Esophagus muscularis mucosa (tissue), 4 donors: ENCODE data around the gene TMED1. TPM values are rescaled to one million over a fixed set of nuclear protein-coding genes. Genes with fewer than 3 reads are reported as not detected.

ENCODE experiments used
- DNase-seq: peaks from one replicate; pipeline ENCODE4 v3.0.0-alpha.2; 2017; ENCODE audit errors: extremely low spot score
- H3K27ac ChIP-seq, 4 donors: fragments of 200-600 bp; sonication (generic); replicated peaks in 1 of 4; 1 replicate in 3 of 4; 2 replicates in 1 of 4; pipeline ENCODE4 v1.5.1; 2016 to 2019; ENCODE audit warnings: mild to moderate bottlenecking in 1 of 4
- H3K27me3 ChIP-seq, 4 donors: fragments of 200-600 bp; sonication (generic); one replicate each; pipeline versions ENCODE4 v1.5.1 to v1.6.0; 2016 to 2019
- H3K36me3 ChIP-seq, 4 donors: fragments of 200-600 bp; sonication (generic); one replicate each; pipeline ENCODE4 v1.5.1; 2016 to 2019
- H3K4me1 ChIP-seq, 4 donors: fragments of 200-600 bp; sonication (generic); one replicate each; pipeline ENCODE4 v1.5.1; 2016 to 2019
- H3K4me3 ChIP-seq, 4 donors: fragments of 200-600 bp; sonication (generic); 1 replicate in 2 of 4; 2 replicates in 2 of 4; pipeline ENCODE4 v1.5.1; 2016 to 2019; ENCODE audit warnings: mild to moderate bottlenecking in 4 of 4, moderate library complexity in 1 of 4
- H3K9me3 ChIP-seq, 4 donors: fragments of 200-600 bp; sonication (generic); 1 replicate in 3 of 4; 2 replicates in 1 of 4; pipeline ENCODE4 v1.5.1; 2016 to 2019
- CTCF ChIP-seq, 3 experiments: fragments of 200-600 bp in 2 of 3; fragments of 450-650 bp in 1 of 3; sonication (generic) in 2 of 3; IDR thresholded peaks; one replicate each; pipeline ENCODE4 v1.5.1; 2017 to 2019; ENCODE audit warnings: antibody characterized with exemption in 3 of 3, mild to moderate bottlenecking in 2 of 3, moderate library complexity in 1 of 3
- EP300 ChIP-seq: sonication (generic); formaldehyde crosslinking; IDR thresholded peaks from one replicate; pipeline ENCODE4 v1.6.1; 2017; ENCODE audit warnings: antibody characterized with exemption
- POLR2A ChIP-seq: fragments of 450-650 bp; IDR thresholded peaks from one replicate; pipeline ENCODE4 v1.6.1; 2017; ENCODE audit warnings: antibody characterized with exemption, moderate library complexity, mild to moderate bottlenecking, low read depth
- POLR2AphosphoS5 ChIP-seq, 2 donors: sonication (generic); formaldehyde crosslinking; IDR thresholded peaks; one replicate each; pipeline ENCODE4 v1.6.1; 2017; ENCODE audit warnings: antibody characterized with exemption in 2 of 2
- WGBS: methylation state at CpG from one replicate; pipeline ENCODE4 v1.1.5; 2018; 5-methylcytosine and 5-hydroxymethylcytosine counted together
- intact Hi-C: fragments of 100-400 bp; cut with DNase I; formaldehyde crosslinking; loops from one replicate; pipeline ENCODE4 v1.15.1; 2023
- total RNA-seq, 4 donors: library from RNA; depleted of rRNA; stranded (reverse); fragments of >200 nt; gene quantifications; one replicate each; pipeline versions ENCODE4 v1.1.0 to v1.2.1, GENCODE V29; 2016

TMED1 gene
- total RNA-seq, 4 donors from 2014 or later = 18.7 to 29.5 (median 27.7) TPM

DNA sequence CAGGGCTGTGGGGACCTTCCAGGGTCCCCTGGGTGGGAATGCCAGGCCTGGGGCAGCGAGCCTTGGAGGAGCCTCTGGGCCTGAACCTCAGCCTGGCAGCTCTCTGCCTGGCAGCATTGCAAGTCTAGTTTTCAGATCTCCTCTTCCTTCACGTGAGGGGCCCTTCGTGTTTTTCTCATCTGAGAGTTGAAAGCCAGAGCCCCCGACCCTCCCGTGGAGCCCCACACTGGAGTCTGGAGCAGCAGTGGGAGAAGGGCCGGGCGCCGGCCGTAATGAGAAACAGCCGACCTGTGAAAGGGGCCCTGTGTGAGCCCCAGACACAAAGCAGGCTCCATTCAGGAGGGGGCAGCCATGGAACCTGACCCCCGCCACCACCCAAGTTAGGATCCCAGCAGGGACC lies 19.3 kb downstream of the TMED1 start:
- Histone ChIP-seq H3K36me3 (peaks cover 31 to 95% (median 87%) of the 10 kb centered on the region in 4 donors), H3K27me3 (no peaks in the 10 kb centered on the region), H3K4me1 (peaks cover 4 to 32% (median 21%) of the 10 kb centered on the region in 4 donors), H3K27ac (peak overlapping the region; percentile 60 to 77 (median 68)), H3K4me3 (peak overlapping the region; percentile 38 to 50 (median 38)), H3K9me3 (no peaks in the 10 kb centered on the region)
- TF ChIP-seq POLR2A (no peak), CTCF (IDR thresholded peaks at IDR 0.05) (no peak), POLR2AphosphoS5 (IDR thresholded peaks at IDR 0.05) (no peak), EP300 (no peak)
- 81% methylated on average over 10 of the region's 11 CpGs for WGBS
- intact Hi-C loops = no loop called here
- no peak for DNase-seq

DNA sequence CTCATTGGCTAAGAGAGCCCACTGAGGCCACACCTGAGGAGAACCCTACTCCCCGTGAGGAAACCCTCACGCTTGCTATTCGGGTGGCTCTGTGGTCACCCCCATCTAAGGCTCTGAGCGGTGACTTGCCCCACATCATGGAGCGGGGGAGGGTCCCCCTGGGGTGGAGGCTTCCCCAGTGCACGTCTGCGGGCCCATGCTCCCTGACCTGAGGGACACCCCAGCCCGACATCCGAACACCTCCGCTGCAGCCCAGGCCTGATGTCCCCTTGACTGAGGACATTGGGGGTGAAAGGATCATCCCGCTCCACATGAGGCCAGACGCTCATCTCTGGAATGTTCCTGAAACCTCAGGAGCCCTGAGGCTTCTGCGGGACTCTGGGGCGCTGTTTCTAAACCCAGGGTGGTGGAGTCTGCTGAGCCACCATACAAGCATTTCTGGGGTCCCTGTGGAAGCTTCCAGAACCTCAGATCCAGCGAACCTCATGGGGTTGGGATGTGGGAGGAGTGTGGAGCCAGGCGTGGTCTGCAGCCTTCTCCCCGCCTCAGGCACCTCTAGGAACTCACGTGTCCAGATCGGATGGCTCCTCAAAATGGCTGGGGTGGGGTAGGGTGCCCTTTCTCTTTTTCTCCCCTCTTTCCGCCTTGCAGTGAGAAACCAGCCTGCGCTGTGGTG lies 19.9 kb downstream of the TMED1 start:
- intact Hi-C loops = no loop called here
- Histone ChIP-seq H3K4me1 (peaks cover 4 to 32% (median 21%) of the 10 kb centered on the region in 4 donors), H3K27ac (peak overlapping the region; percentile 60 to 77 (median 68)), H3K9me3 (no peaks in the 10 kb centered on the region), H3K27me3 (no peaks in the 10 kb centered on the region), H3K4me3 (peak overlapping the region; percentile 38 to 50 (median 38)), H3K36me3 (peaks cover 25 to 95% (median 87%) of the 10 kb centered on the region in 4 donors)
- no peak for TF ChIP-seq POLR2A
- no peak for TF ChIP-seq CTCF (IDR thresholded peaks at IDR 0.05)
- no peak for TF ChIP-seq POLR2AphosphoS5 (IDR thresholded peaks at IDR 0.05)
- WGBS = 86% methylated on average over 16 of the region's 21 CpGs
- DNase-seq = no peak

DNA sequence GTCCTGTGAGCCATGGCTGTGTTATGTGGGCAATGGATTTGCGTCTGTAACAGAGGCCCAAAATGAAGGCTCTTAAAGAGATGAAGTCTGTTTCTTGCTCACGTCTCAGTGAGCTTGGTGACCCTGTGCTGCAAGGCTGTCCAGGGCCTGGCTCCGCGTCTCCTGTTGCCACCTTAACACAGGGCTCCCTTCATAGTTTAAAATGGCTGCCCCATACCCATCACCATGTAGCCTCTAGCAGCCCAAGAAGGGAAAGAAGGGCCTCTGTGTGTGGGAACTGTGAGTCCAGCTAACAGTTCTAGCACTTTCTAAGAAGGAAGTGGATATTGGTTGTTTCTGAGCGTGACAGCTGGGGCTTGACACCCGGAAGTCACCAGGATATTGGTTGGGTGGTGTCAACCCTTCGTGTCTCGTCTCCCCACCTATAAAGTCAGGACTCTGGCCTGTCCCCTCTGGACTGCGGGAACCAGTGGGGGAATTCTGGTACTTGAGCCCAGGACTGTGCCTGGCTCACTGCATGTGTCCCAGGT lies 20.9 kb downstream of the TMED1 start:
- DNase-seq = no peak
- H3K27ac ChIP-seq = no peak overlapping the region
- H3K27me3 ChIP-seq = no peaks in the 10 kb centered on the region
- WGBS = 100% methylated on average over 6 of the region's 9 CpGs
- no peaks in the 10 kb centered on the region for H3K9me3 ChIP-seq
- TF ChIP-seq EP300 (no peak), POLR2AphosphoS5 (IDR thresholded peaks at IDR 0.05) (no peak), CTCF (IDR thresholded peaks at IDR 0.05) (no peak), POLR2A (no peak)
- peaks cover 4 to 32% (median 21%) of the 10 kb centered on the region in 4 donors for H3K4me1 ChIP-seq
- no peak overlapping the region for H3K4me3 ChIP-seq
- intact Hi-C loops = no loop called here
- peaks cover 15 to 95% (median 87%) of the 10 kb centered on the region in 4 donors for H3K36me3 ChIP-seq

GRCh38 chr19:10812902-10813404 lies 23.1 kb downstream of the TMED1 start:
- H3K9me3 ChIP-seq = no peaks in the 10 kb centered on the region
- 23% methylated on average over 5 of the region's 9 CpGs for WGBS
- TF ChIP-seq POLR2AphosphoS5 (IDR thresholded peaks at IDR 0.05) = no peak
- no peak for TF ChIP-seq EP300
- TF ChIP-seq CTCF (IDR thresholded peaks at IDR 0.05) = no peak
- no peak for TF ChIP-seq POLR2A
- intact Hi-C loops = no loop called here
- H3K36me3 ChIP-seq = peaks cover 25 to 98% (median 92%) of the 10 kb centered on the region in 4 donors
- DNase-seq = no peak
- H3K27me3 ChIP-seq = no peaks in the 10 kb centered on the region
- no peak overlapping the region for H3K4me3 ChIP-seq
- H3K4me1 ChIP-seq = peaks cover 4 to 22% (median 14%) of the 10 kb centered on the region in 4 donors
- H3K27ac ChIP-seq = peak overlapping the region; percentile 11 to 62 (median 36)
